Keratinocyte (primary cell): ENCODE results near the gene IGSF9. TPM values are rescaled to one million over a fixed set of nuclear protein-coding genes. Genes with fewer than 3 reads are reported as not detected.

Experiments used
- DNase-seq: peaks from one replicate; pipeline ENCODE4 v3.0.0-alpha.2; 2011; ENCODE audit warnings: low read depth, missing footprints, low spot score
- FAIRE-seq: peaks from 2 replicates; lab custom pipeline; 2011; peaks lifted over from hg19 to GRCh38; lab: Jason Lieb, UNC
- H2AFZ ChIP-seq: 2 replicates; pipeline ENCODE4 v1.6.0; 2012; ENCODE audit warnings: low read length, control low read depth, inconsistent platforms; ENCODE audit not compliant: control insufficient read depth
- H3K27ac ChIP-seq: 2 replicates; pipeline ENCODE4 v1.5.1; 2011; ENCODE audit warnings: low read length; ENCODE audit not compliant: control insufficient read depth, insufficient read depth
- H3K27me3 ChIP-seq: 3 replicates; pipeline ENCODE4 v1.6.0; 2011; ENCODE audit warnings: low read length; ENCODE audit not compliant: control insufficient read depth, insufficient read depth; ENCODE audit errors: extremely low read depth
- H3K36me3 ChIP-seq, 2 experiments: 2 replicates in 1 of 2; 3 replicates in 1 of 2; pipeline ENCODE4 v1.5.1; 2011; ENCODE audit warnings: low read length in 2 of 2, mild to moderate bottlenecking in 1 of 2; ENCODE audit not compliant: control insufficient read depth in 2 of 2, insufficient read depth in 2 of 2; ENCODE audit errors: extremely low read depth in 1 of 2
- H3K4me1 ChIP-seq: 3 replicates; pipeline ENCODE4 v1.5.1; 2011; ENCODE audit warnings: low read length; ENCODE audit not compliant: control insufficient read depth, insufficient read depth; ENCODE audit errors: extremely low read depth
- H3K4me2 ChIP-seq: 3 replicates; pipeline ENCODE4 v1.6.0; 2011; ENCODE audit warnings: low read depth, low read length; ENCODE audit not compliant: control insufficient read depth, insufficient read depth; ENCODE audit errors: extremely low read depth
- H3K4me3 ChIP-seq, 3 experiments: fragments of 200-600 bp in 1 of 3; sonication (generic) in 1 of 3; 2 replicates in 2 of 3; 3 replicates in 1 of 3; pipeline ENCODE4 v1.5.1; 2011 to 2016; ENCODE audit warnings: low read length in 3 of 3, mild to moderate bottlenecking in 3 of 3, control low read depth in 2 of 3, inconsistent platforms in 1 of 3, low read depth in 1 of 3, mixed read lengths in 1 of 3, mixed run types in 1 of 3, moderate library complexity in 1 of 3; ENCODE audit not compliant: control insufficient read depth in 2 of 3, insufficient read depth in 2 of 3; ENCODE audit errors: extremely low read depth in 1 of 3
- H3K79me2 ChIP-seq: 2 replicates; pipeline ENCODE4 v1.6.0; 2012; ENCODE audit warnings: low read length; ENCODE audit not compliant: control insufficient read depth, insufficient read depth
- H3K9ac ChIP-seq: 3 replicates; pipeline ENCODE4 v1.6.0; 2011; ENCODE audit warnings: low read length; ENCODE audit not compliant: control insufficient read depth, insufficient read depth; ENCODE audit errors: extremely low read depth
- H3K9me1 ChIP-seq: 3 replicates; pipeline ENCODE4 v1.6.0; 2011; ENCODE audit warnings: low read length; ENCODE audit not compliant: control insufficient read depth, insufficient read depth; ENCODE audit errors: extremely low read depth
- H3K9me3 ChIP-seq: 2 replicates; pipeline ENCODE4 v1.5.1; 2012; ENCODE audit warnings: low read depth, low read length; ENCODE audit not compliant: control insufficient read depth
- H4K20me1 ChIP-seq: 3 replicates; pipeline ENCODE4 v1.6.0; 2011; ENCODE audit warnings: low read length; ENCODE audit not compliant: control insufficient read depth, insufficient read depth; ENCODE audit errors: extremely low read depth
- CTCF ChIP-seq, 3 experiments: IDR thresholded peaks in 1 of 3; conservative IDR thresholded peaks in 1 of 3; optimal IDR thresholded peaks in 1 of 3; 2 replicates in 2 of 3; 3 replicates in 1 of 3; pipeline versions ENCODE3 to v1.5.1; 2011; ENCODE audit warnings: low read length in 3 of 3, mild to moderate bottlenecking in 3 of 3, moderate library complexity in 2 of 3, control low read depth in 1 of 3, inconsistent platforms in 1 of 3; ENCODE audit not compliant: insufficient read depth in 2 of 3; ENCODE audit errors: extremely low read depth in 1 of 3
- EZH2 ChIP-seq: IDR thresholded peaks from one replicate; pipeline ENCODE4 v1.6.1; 2012; ENCODE audit warnings: inconsistent platforms, mild to moderate bottlenecking, low read length, moderate library complexity
- dilution Hi-C: fragments of 300-500 bp; cut with MboI; formaldehyde crosslinking; loops from one replicate; pipeline ENCODE4 v1.7.0; 2020; ENCODE audit warnings: low sequenced_read_pairs; ENCODE audit not compliant: extremely low pct_ligation_motif_present
- polyA minus RNA-seq, 3 experiments: library from RNA; depleted of rRNA, polyadenylated mRNA; stranded (reverse); fragments of >200 nt; gene quantifications; 1 replicate in 1 of 3; 2 replicates in 1 of 3; 3 replicates in 1 of 3; pipeline ENCODE4 v1.2.3, GENCODE V29; 2011
- polyA plus RNA-seq, 5 experiments: library from polyadenylated mRNA; depleted of rRNA in 3 of 5; stranded (reverse) in 3 of 5; stranded (forward) in 1 of 5; unstranded in 1 of 5; fragments of >200 nt; gene quantifications; 1 replicate in 1 of 5; 2 replicates in 3 of 5; 3 replicates in 1 of 5; pipeline versions ENCODE4 v1.2.1 to v1.2.3, GENCODE V29; 2011 to 2012; ENCODE audit warnings: missing spikeins in 2 of 5, low read depth in 1 of 5, low replicate concordance in 1 of 5

Gene IGSF9, protein sequence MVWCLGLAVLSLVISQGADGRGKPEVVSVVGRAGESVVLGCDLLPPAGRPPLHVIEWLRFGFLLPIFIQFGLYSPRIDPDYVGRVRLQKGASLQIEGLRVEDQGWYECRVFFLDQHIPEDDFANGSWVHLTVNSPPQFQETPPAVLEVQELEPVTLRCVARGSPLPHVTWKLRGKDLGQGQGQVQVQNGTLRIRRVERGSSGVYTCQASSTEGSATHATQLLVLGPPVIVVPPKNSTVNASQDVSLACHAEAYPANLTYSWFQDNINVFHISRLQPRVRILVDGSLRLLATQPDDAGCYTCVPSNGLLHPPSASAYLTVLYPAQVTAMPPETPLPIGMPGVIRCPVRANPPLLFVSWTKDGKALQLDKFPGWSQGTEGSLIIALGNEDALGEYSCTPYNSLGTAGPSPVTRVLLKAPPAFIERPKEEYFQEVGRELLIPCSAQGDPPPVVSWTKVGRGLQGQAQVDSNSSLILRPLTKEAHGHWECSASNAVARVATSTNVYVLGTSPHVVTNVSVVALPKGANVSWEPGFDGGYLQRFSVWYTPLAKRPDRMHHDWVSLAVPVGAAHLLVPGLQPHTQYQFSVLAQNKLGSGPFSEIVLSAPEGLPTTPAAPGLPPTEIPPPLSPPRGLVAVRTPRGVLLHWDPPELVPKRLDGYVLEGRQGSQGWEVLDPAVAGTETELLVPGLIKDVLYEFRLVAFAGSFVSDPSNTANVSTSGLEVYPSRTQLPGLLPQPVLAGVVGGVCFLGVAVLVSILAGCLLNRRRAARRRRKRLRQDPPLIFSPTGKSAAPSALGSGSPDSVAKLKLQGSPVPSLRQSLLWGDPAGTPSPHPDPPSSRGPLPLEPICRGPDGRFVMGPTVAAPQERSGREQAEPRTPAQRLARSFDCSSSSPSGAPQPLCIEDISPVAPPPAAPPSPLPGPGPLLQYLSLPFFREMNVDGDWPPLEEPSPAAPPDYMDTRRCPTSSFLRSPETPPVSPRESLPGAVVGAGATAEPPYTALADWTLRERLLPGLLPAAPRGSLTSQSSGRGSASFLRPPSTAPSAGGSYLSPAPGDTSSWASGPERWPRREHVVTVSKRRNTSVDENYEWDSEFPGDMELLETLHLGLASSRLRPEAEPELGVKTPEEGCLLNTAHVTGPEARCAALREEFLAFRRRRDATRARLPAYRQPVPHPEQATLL
- polyA plus RNA-seq (4.2 to 6.0 TPM (median 5.8 TPM) in 3 replicates), polyA minus RNA-seq (5.0 to 11.5 TPM (median 5.9 TPM) in 3 replicates)
- 5.5 TPM for polyA plus RNA-seq (2011; ENCODE audit: low read depth)
- 1.5 and 2.8 TPM in 2 replicates for polyA plus RNA-seq (2011; cell fraction: cytosol; rRNA removed)
- 16.7 and 20.7 TPM in 2 replicates for polyA plus RNA-seq (2011; cell fraction: nucleus; rRNA removed)
- 6.9 and 11.6 TPM in 2 replicates for polyA plus RNA-seq (2012; ENCODE audit: low replicate concordance)
- polyA minus RNA-seq (2011; cell fraction: cytosol; rRNA and poly(A)+ RNA removed), result 5.8 TPM
- polyA minus RNA-seq (2011; cell fraction: nucleus; rRNA and poly(A)+ RNA removed), result 13.3 and 13.9 TPM in 2 replicates

DNA sequence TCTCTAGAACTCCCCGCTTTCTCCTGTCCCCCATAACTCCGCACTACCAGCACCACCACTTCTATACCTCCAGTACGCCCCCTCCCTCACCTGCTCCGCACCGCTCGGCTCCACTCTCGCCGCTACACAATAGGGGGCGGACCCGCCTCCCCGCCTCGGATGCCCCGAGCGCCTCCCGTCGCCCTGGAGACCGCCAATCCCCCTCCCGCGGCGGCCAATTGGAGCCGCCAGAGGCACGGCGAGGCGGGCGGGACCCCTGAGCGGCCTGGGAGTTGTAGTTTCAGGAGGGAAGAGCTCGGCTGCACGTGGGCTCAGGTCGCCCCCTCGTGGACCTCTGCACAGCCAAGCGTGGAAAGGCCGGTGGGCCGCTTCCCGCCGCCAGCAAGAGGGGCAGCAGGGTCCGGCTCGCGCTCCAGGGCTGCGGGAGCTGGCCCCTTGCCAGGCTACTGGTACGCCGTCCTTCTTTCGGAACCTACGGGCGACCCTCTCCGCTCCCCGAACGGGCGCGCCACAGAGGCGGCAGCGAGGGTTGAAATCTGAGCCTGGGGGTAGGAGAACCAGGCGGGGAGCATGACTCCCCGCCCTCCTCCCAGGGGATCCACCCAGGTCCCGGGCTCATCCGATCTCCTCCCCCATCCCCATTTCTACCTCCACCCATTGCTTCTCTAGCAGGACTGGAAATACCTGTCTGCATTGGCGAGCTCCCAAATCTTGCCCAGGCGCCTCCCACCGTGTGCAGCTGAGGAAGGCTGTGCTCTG is at the start of gene IGSF9:
Gene IGSF9 (minus strand): TSS at position 131 of the 759 bp plus-strand sequence. CDS start 2,159 bp downstream, outside the sequence.
- Histone ChIP-seq H3K9me3 (no peaks in the 10 kb centered on the region), H2AFZ (peak within 1 kb of the TSS; percentile 82), H4K20me1 (no peaks in the 10 kb centered on the region), H3K9ac (peak within 1 kb of the TSS; percentile 75), H3K9me1 (peaks cover 4% of the 10 kb centered on the region), H3K4me2 (peak within 1 kb of the TSS; percentile 92), H3K27ac (peak within 1 kb of the TSS; percentile 74), H3K4me3 (peak within 1 kb of the TSS; percentile 56 to 83 (median 77)), H3K27me3 (no peaks in the 10 kb centered on the region), H3K4me1 (peaks cover 49% of the 10 kb centered on the region), H3K36me3 (no peaks in the 10 kb centered on the region), H3K79me2 (no peaks in the 10 kb centered on the region)
- TF ChIP-seq EZH2, result no peak
- peak; percentile 45 to 76 (median 66) for TF ChIP-seq CTCF (optimal IDR thresholded peaks at IDR 0.05 in 1 of 3, IDR thresholded peaks at IDR 0.05 in 1 of 3, conservative IDR thresholded peaks at IDR 0.05 in 1 of 3; ENCODE audit: extremely low read depth in 1 of 3, insufficient read depth in 2 of 3, low read length in 3 of 3)
- peak; percentile 44 for FAIRE-seq
- peak; percentile 84 for DNase-seq
- dilution Hi-C loops, result no loop called here

DNA sequence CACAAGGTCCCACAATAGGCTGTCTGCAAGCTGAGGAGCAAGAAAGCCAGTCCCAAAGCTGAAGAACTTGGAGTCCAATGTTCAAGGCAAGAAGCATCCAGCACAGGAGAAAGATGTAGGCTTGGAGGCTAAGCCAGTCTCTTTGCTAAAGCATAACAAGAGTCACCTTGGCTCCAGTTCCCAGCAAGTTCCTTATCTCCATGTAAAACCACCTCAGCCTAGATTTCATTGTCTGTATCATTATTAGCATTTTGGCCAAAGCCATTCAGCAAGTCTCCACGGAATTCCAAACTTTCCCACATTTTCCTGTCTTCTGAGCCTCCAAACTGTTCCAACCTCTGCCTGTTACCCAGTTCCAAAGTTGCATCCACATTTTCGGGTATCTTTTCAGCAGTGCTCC is 49.5 kb upstream of the IGSF9 start:
- Histone ChIP-seq H3K4me1 (peaks cover 27% of the 10 kb centered on the region), H3K79me2 (no peaks in the 10 kb centered on the region), H3K27ac (no peak overlapping the region), H3K9me3 (no peaks in the 10 kb centered on the region), H3K36me3 (no peaks in the 10 kb centered on the region), H3K9ac (no peak overlapping the region), H3K4me3 (no peak overlapping the region), H3K4me2 (no peak overlapping the region), H3K9me1 (no peaks in the 10 kb centered on the region), H3K27me3 (no peaks in the 10 kb centered on the region), H4K20me1 (no peaks in the 10 kb centered on the region), H2AFZ (no peak overlapping the region)
- FAIRE-seq (no peak), DNase-seq (no peak)
- TF ChIP-seq CTCF (optimal IDR thresholded peaks at IDR 0.05 in 1 of 3, IDR thresholded peaks at IDR 0.05 in 1 of 3, conservative IDR thresholded peaks at IDR 0.05 in 1 of 3; ENCODE audit: extremely low read depth in 1 of 3, insufficient read depth in 2 of 3, low read length in 3 of 3) (no peak), EZH2 (no peak)
- dilution Hi-C loops, result no loop called here
